ENCODE results near the gene OTUB1.

DNA sequence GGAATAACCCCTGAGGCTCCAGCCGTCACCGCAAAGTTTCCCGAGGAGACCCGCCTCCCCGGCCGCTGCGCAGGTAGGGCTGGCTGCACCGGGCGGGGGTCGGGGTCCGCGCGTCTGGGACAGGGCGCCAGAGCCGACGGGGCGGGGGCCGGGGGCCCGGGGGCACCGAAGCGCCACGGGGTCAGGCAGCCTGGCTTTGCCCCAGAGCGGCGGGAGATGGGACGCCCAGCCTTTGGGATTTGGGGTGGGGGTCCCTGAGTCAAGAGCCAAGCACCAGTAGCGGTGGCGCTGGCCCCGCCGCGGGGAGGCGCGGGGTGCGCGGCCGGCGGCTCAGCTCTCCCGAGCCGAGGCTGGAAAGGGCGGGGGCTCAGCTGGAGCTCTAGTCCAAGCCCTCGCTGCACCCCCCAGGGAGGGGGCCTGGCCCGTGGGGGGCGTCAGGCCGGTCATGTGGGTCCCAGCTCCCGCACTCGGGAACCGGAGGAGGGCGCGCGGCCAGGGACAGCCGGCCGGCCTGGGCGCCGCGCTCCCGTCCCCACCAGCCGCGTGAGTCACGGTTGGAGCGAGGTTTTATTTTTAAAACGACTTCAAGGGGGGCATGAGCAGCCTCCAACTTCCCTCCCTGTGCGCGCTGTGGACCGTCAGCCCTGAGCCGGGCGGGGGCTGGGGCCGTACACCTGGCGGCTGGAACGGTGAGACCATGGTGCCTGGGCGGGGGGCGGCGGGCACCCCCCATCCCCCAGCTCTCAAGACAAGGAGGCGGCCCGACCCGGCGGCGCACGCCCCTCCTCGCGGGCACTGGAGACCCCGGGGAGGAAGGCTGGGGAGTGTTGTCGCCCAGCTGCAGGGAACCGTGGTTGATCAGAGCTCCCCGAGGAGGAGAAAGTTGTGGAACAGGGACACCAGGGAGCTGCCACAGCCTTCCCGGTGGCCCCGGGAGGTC, 50.1 kb downstream of the OTUB1 start:
- TF ChIP-seq, protein P1, sequence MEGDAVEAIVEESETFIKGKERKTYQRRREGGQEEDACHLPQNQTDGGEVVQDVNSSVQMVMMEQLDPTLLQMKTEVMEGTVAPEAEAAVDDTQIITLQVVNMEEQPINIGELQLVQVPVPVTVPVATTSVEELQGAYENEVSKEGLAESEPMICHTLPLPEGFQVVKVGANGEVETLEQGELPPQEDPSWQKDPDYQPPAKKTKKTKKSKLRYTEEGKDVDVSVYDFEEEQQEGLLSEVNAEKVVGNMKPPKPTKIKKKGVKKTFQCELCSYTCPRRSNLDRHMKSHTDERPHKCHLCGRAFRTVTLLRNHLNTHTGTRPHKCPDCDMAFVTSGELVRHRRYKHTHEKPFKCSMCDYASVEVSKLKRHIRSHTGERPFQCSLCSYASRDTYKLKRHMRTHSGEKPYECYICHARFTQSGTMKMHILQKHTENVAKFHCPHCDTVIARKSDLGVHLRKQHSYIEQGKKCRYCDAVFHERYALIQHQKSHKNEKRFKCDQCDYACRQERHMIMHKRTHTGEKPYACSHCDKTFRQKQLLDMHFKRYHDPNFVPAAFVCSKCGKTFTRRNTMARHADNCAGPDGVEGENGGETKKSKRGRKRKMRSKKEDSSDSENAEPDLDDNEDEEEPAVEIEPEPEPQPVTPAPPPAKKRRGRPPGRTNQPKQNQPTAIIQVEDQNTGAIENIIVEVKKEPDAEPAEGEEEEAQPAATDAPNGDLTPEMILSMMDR (IDR thresholded peaks at IDR 0.05) = no peak
- no peak for TF ChIP-seq POLR2A (IDR thresholded peaks at IDR 0.05)

All from right lobe of liver (tissue), 4 donors.